Right cardiac atrium (tissue), 5 donors: ENCODE measurements around the gene GRM7. TPM values are rescaled to one million over a fixed set of nuclear protein-coding genes. Genes with fewer than 3 reads are reported as not detected.

Experiments
- ATAC-seq, 2 donors: fragments of 200-7000 bp; cut with Tn5 transposase; one replicate each; pipeline versions ENCODE4 v1.8.0 to v1.9.1; 2020; ENCODE audit warnings: moderate library complexity in 2 of 2, mild to moderate bottlenecking in 1 of 2
- DNase-seq, 3 donors: peaks; one replicate each; pipeline ENCODE4 v3.0.0-alpha.2; 2020
- H3K27ac ChIP-seq: one replicate; pipeline ENCODE4 v1.5.1; 2013; ENCODE audit warnings: mild to moderate bottlenecking, low read length, control low read depth, moderate library complexity
- H3K27me3 ChIP-seq: one replicate; pipeline ENCODE4 v1.6.1; 2013; ENCODE audit not compliant: control insufficient read depth, insufficient read depth
- H3K4me1 ChIP-seq: one replicate; pipeline ENCODE4 v1.6.1; 2013; ENCODE audit warnings: low read length; ENCODE audit not compliant: control insufficient read depth, insufficient read depth
- H3K4me3 ChIP-seq: one replicate; pipeline ENCODE4 v1.5.1; 2013; ENCODE audit warnings: low read length, control low read depth
- H3K9me3 ChIP-seq: one replicate; pipeline ENCODE4 v1.6.1; 2013; ENCODE audit warnings: low read length; ENCODE audit not compliant: control insufficient read depth
- WGBS: extraction: QIAGEN DNeasy Blood & Tissue Kit; methylation state at CpG from one replicate; pipeline ENCODE4 v1.1.7; 2013; 5-methylcytosine and 5-hydroxymethylcytosine counted together
- intact Hi-C, 4 donors: fragments of 100-400 bp; cut with DNase I; formaldehyde crosslinking; loops; one replicate each; pipeline versions ENCODE4 v1.11.0 to v1.14.0; 2022 to 2023
- polyA plus RNA-seq: library from polyadenylated mRNA; stranded (reverse); fragments of 200-250 nt; gene quantifications from one replicate; pipeline ENCODE4 v1.2.3, GENCODE V29; 2013
- total RNA-seq, 4 donors: library from RNA; stranded (reverse); fragmentation: NEBNext Ultra II Directional; extraction: Animal tissue kit (Norgen Biotek cat#: 25700); gene quantifications; one replicate each; pipeline ENCODE4 v1.2.1, GENCODE V29; 2021
- donor health status: healthy with polysubstance abuse.
- donor health status: DM: no; HTN: yes; CAD: no.
- donor health status: DM: no; HTN: no; CAD: no.
- donor health status: DM: no; HTN: yes; CAD: no; lungs with severe emphysema.
- donor health status: DM: yes; HTN: yes; CAD: no.

GRM7 gene
- total and polyA plus RNA-seq, 5 donors, result not detected

DNA sequence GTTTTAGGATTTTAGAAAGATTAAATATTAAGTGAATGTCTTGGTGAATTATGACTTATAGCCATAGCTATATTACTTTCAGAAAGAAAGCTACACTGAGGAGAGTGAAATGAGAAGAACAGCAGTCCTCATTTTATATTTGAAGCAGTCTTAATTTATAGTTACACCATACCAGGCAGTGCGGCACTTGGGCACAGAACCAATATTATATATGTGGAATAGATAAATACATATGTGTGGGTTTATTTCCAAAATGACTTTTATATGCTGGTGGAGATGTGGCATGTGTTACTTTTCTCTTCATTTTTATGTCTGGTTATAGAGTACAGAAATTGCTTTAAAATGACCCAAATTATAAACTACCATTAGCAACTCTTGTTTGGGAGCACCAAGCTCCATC lies 759.5 kb downstream of the GRM7 start:
- DNase-seq (no peak), ATAC-seq (no peak)
- intact Hi-C loops, result no loop called here
- H3K4me1 ChIP-seq, result no peaks in the 10 kb centered on the region
- WGBS, result 91% methylated on average over 1 of the region's 1 CpG
- H3K4me3 ChIP-seq, result no peak overlapping the region
- no peaks in the 10 kb centered on the region for H3K9me3 ChIP-seq
- no peak overlapping the region for H3K27ac ChIP-seq
- no peaks in the 10 kb centered on the region for H3K27me3 ChIP-seq

DNA sequence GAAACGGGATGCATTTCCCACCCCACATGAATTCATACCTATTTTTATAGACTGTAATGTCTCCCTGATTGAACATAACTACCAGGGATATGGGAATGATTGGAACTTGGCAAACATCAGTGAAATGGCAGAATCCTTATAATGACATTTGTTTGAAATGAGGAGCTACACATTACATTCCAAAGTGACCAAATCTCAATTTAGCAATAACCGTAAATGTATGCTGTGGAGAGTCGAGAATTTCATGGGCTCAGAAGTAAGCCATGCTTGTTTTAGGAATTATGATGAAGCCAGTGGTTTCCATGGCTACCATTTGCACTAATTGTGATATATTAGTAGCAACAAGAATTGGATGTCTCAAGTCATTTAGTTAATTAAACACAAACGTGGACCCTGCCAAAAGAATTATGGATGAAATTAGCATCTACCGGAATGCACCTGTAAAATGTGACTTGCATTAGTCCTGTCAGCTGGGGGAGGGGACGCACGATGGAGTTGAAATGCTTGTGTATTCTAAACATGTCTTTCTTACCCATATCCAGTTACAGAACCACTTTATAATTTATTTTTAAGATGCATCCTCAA lies 760.2 kb downstream of the GRM7 start:
- Histone ChIP-seq H3K27me3 (no peaks in the 10 kb centered on the region), H3K4me1 (no peaks in the 10 kb centered on the region), H3K4me3 (no peak overlapping the region), H3K27ac (no peak overlapping the region), H3K9me3 (no peaks in the 10 kb centered on the region)
- WGBS, result 81% methylated on average over 7 of the region's 7 CpGs
- DNase-seq (no peak), ATAC-seq (no peak)
- intact Hi-C loops, result no loop called here

DNA sequence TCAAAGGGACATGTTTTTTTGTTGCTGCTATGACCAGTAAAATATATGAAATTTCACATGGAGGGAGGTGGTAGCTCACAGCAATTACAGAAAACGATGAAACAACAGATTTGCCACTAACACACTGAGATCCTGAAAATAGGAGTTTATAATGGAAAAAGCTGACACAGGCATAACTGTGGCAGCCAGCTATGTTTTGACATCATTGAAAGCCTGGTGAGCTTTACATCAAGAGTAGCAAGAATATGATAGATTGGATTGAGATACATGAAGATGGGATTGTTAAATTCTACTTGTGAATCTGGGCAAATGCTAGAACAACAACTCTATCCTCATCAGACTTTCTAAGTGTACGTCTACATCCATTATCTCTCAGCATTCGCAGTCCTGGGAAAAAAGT lies 760.7 kb downstream of the GRM7 start:
- 76% methylated on average over 3 of the region's 3 CpGs for WGBS
- ATAC-seq, result no peak

DNA sequence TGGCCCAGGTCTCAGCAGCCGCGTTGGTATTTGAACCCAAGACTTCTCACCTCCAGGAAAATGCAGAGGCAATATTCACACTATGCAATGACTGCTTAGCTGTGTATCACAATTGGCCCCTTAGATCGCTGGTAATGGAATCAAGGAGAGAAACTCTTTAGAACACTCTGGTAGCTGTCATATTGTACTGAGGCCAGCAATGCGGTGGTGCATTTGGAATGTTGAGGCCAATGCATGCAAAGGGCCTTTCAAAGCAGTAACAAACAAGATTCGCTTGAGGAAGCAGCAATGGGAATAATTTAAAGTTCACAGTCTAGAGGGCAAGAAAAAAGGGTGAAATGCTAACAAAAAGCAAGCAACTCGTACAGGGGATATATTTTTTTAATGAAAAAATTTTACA lies 764.1 kb downstream of the GRM7 start:
- no peaks in the 10 kb centered on the region for H3K9me3 ChIP-seq
- 81% methylated on average over 6 of the region's 6 CpGs for WGBS
- DNase-seq (no peak), ATAC-seq (no peak)
- H3K4me1 ChIP-seq, result no peaks in the 10 kb centered on the region
- no peak overlapping the region for H3K27ac ChIP-seq
- H3K4me3 ChIP-seq, result no peak overlapping the region
- H3K27me3 ChIP-seq, result no peaks in the 10 kb centered on the region
- intact Hi-C loops, result no loop called here

More for the DNA sequence above, 760.7 kb downstream of the GRM7 start:
- Histone ChIP-seq H3K27ac (no peak overlapping the region), H3K9me3 (no peaks in the 10 kb centered on the region), H3K4me1 (no peaks in the 10 kb centered on the region), H3K4me3 (no peak overlapping the region), H3K27me3 (no peaks in the 10 kb centered on the region)
- intact Hi-C loops, result no loop called here
- no peak for DNase-seq

DNA sequence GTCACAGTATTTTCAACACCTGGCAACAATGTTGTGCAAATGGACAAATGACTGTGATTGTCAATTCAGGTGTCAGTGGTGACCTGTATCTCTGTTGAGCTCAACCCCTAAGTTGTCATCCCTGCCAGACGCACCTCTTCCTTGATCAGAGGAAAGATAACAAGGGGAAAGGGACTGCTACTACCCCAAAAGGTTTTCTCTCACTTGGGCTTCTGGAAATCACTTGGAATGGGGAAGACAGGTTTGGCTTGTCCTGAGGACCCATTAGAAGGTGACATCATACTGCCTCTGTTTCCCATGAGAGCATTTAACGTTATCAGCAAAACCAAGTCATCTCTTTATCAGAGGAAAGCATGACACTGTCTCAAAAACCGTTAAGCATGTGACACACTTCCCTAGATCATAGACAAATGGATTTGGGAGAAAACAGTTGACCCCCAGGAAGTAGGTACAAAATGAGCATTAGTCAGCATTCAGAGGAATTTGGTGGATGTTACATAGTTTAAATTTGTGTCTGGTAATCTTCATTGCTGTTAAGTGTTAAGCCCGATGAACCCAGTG lies 769.5 kb downstream of the GRM7 start:
- Histone ChIP-seq H3K4me1 (no peaks in the 10 kb centered on the region), H3K4me3 (no peak overlapping the region), H3K27me3 (no peaks in the 10 kb centered on the region), H3K9me3 (no peaks in the 10 kb centered on the region), H3K27ac (no peak overlapping the region)
- ATAC-seq, result no peak
- no peak for DNase-seq
- intact Hi-C loops, result no loop called here
- 28% methylated on average over 4 of the region's 4 CpGs for WGBS

DNA sequence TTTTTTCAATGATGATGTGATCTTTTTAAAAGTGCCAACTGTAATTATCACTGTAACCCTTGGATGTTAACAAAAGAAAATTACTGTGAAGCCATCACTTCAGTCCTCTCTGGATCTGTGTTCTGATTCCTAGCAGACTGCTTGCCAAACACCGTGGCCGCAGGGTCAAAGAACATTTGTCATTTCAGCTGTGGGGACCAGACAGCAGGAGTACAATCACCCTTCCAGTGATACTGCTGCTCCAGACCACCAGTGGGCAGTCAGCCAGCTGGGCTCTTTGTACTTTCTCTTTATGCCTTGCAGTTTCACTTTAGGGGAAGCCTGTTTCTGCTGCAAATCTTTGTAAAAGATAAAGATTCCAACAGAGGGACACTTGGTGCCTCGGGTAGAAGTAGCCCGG lies 770.0 kb downstream of the GRM7 start:
- intact Hi-C loops, result no loop called here
- H3K27me3 ChIP-seq, result no peaks in the 10 kb centered on the region
- 8% methylated on average over 4 of the region's 4 CpGs for WGBS
- no peaks in the 10 kb centered on the region for H3K9me3 ChIP-seq
- H3K4me3 ChIP-seq, result no peak overlapping the region
- DNase-seq (peak; percentile 54 to 85 (median 71)), ATAC-seq (peak; percentile 57 to 65)
- no peaks in the 10 kb centered on the region for H3K4me1 ChIP-seq
- H3K27ac ChIP-seq, result no peak overlapping the region

DNA sequence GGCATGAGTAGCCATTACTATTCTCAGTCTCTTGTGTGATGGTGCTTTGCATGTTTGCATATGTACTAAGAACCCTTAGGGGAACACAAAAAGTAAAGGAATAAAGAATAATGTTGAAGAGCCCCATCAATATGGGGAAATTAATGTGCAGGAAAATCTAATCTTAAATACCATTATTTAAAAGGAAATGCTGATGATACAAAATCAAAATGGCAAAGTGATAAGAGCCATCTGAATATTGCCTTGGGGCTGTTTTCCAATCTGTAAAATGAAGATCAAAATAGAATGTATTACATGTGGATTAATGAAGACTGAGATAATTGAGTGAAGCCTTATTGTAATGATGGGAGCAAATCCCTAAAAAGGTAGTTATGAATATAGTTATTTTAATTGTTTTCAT lies 771.4 kb downstream of the GRM7 start:
- Histone ChIP-seq H3K4me1 (no peaks in the 10 kb centered on the region), H3K27ac (no peak overlapping the region), H3K27me3 (no peaks in the 10 kb centered on the region), H3K4me3 (no peak overlapping the region), H3K9me3 (no peaks in the 10 kb centered on the region)
- intact Hi-C loops, result no loop called here
- no peak for ATAC-seq
- no peak for DNase-seq

DNA sequence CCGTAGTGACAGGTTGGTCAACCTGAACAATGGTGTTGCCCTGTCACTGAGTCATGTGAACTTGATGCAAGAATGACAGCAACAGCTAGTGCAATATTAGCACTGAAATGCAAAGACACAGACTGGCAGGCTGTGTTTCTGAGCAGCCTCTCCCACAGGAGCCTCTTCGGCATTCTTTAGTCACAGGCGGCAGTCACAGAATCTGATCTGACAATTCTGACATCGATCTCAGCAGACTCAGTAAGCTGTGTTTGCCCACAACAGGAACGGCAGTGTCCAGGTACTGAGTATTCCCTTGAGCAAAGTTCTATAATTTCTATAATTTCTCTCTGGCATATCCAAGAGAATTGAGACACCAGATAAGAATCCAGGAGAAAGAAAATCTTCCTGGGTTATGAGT lies 776.8 kb downstream of the GRM7 start:
- WGBS, result 65% methylated on average over 5 of the region's 5 CpGs
- ATAC-seq (no peak), DNase-seq (no peak)
- Histone ChIP-seq H3K4me1 (no peaks in the 10 kb centered on the region), H3K4me3 (no peak overlapping the region), H3K27me3 (no peaks in the 10 kb centered on the region), H3K9me3 (no peaks in the 10 kb centered on the region), H3K27ac (no peak overlapping the region)
- intact Hi-C loops, result no loop called here

DNA sequence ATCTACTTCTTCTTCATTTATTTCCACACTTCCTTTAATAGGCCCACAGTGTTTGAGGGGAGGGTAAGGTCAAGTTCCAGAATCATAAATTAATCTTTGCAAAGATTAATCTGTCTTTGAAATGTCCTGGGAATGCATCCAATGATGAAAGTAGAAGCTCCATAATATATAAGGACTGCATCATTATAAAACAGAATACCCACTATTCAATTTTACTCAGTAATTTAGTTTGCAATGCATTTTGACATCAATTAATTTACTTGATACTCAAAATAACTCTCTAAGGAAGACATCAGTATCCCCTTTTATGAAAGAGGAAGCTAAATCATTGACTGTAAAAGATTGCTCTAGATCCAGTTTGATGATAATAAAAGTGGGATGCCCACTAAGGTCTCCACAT lies 777.2 kb downstream of the GRM7 start:
- Histone ChIP-seq H3K27ac (no peak overlapping the region), H3K27me3 (no peaks in the 10 kb centered on the region), H3K9me3 (no peaks in the 10 kb centered on the region), H3K4me1 (no peaks in the 10 kb centered on the region), H3K4me3 (no peak overlapping the region)
- intact Hi-C loops, result no loop called here
- DNase-seq (no peak), ATAC-seq (no peak)

DNA sequence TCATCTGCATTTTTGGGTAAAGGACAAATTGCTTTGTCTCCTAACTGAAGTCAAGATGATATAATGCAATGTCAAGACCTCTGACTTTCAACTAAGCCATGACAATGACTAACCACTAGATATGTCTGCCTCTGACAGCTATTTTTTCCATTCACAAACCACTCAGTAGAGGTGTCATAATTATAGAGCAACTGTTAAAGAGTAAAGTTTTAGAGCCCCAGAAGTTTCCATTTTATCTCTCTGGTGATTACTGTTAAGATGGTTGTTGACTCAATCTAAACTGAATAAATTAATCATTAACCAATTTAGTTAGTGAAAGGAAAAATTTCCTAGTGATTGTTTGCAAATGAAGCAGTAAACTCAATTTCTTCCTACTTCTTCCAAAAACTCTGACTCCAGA lies 779.9 kb downstream of the GRM7 start:
- DNase-seq (no peak), ATAC-seq (no peak)
- no peaks in the 10 kb centered on the region for H3K4me1 ChIP-seq
- H3K27ac ChIP-seq, result no peak overlapping the region
- no peaks in the 10 kb centered on the region for H3K27me3 ChIP-seq
- H3K4me3 ChIP-seq, result no peak overlapping the region
- H3K9me3 ChIP-seq, result no peaks in the 10 kb centered on the region
- intact Hi-C loops, result no loop called here

DNA sequence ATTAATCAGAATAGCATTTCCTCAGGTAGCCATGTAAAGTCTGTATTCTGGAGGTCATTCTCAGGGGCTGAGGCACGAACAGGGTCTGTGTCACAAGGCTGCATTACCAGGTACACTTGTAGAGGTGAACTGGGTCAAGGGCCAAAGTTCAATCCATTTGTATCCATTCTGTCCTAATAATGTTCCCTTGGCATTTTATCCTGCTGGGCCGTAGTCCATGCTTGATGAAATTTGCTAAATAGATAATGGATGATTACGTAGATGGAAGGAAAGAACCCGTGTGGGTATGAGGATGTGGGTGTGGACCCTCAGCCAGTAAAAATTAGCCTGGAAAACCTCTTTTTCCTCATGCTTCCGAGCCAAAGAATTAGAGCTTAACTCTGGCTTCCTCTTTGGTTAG lies 785.9 kb downstream of the GRM7 start:
- no peaks in the 10 kb centered on the region for H3K4me1 ChIP-seq
- H3K4me3 ChIP-seq, result no peak overlapping the region
- intact Hi-C loops, result no loop called here
- no peaks in the 10 kb centered on the region for H3K27me3 ChIP-seq
- H3K9me3 ChIP-seq, result no peaks in the 10 kb centered on the region
- no peak overlapping the region for H3K27ac ChIP-seq
- 66% methylated on average over 5 of the region's 5 CpGs for WGBS
- DNase-seq (peak in 1 of 3 donors; percentile 18), ATAC-seq (peak; percentile 36 to 55)

DNA sequence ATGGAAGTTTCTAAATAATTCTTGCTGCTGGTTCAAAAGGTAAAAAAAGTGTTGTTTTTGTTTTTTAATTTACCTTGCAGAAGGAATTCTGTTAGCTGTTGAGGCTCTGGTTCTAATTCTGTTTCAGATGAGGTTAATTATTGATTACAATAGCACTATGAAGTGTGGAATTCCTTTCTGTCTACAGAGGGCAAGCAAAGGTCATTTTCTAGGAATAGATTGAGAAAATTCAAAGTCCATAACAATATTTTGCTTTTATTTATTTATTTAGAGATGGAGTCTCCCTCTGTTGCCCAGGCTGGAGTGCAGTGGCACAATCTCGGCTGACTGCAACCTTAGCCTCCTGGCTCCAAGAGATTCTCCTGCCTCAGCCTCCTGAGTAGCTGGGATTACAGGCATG lies 789.6 kb downstream of the GRM7 start:
- Histone ChIP-seq H3K4me3 (no peak overlapping the region), H3K27me3 (no peaks in the 10 kb centered on the region), H3K9me3 (no peaks in the 10 kb centered on the region), H3K4me1 (no peaks in the 10 kb centered on the region), H3K27ac (no peak overlapping the region)
- DNase-seq (no peak), ATAC-seq (no peak)
- 81% methylated on average over 1 of the region's 1 CpG for WGBS
- intact Hi-C loops, result no loop called here
